Ovary (tissue), 9 donors: ENCODE data around the gene SIGMAR1. TPM values are rescaled to one million over a fixed set of nuclear protein-coding genes. Genes with fewer than 3 reads are reported as not detected.

Experiments used
- DNase-seq, 5 donors: peaks; one replicate each; pipeline ENCODE4 v3.0.0-alpha.2; 2019 to 2020
- H3K27ac ChIP-seq, 2 donors: fragments of 200-600 bp; one replicate each; pipeline versions ENCODE4 v1.5.1 to v1.8.0; 2019 to 2022
- H3K27me3 ChIP-seq: fragments of 200-600 bp; one replicate; pipeline ENCODE4 v1.8.0; 2022
- H3K36me3 ChIP-seq: fragments of 200-600 bp; sonication (generic); one replicate; pipeline ENCODE4 v1.5.1; 2019
- H3K4me1 ChIP-seq: one replicate; pipeline ENCODE4 v1.8.1; 2013; ENCODE audit warnings: mild to moderate bottlenecking, moderate library complexity; ENCODE audit not compliant: insufficient read depth
- H3K4me3 ChIP-seq: fragments of 200-600 bp; sonication (generic); one replicate; pipeline ENCODE4 v1.5.1; 2017
- H3K9me3 ChIP-seq, 2 donors: fragments of 200-600 bp in 1 of 2; sonication (generic) in 1 of 2; one replicate each; pipeline versions ENCODE4 v1.5.1 to v1.8.1; 2013 to 2019; ENCODE audit warnings: mild to moderate bottlenecking in 1 of 2, moderate library complexity in 1 of 2
- EP300 ChIP-seq: sonication (generic); formaldehyde crosslinking; IDR thresholded peaks from one replicate; pipeline ENCODE4 v1.6.1; 2017; ENCODE audit warnings: antibody characterized with exemption
- POLR2A ChIP-seq: fragments of 450-650 bp; IDR thresholded peaks from one replicate; pipeline ENCODE4 v1.6.1; 2017; ENCODE audit warnings: antibody characterized with exemption, mild to moderate bottlenecking, moderate library complexity
- WGBS, 3 donors: extraction: QIAGEN DNeasy Blood & Tissue Kit in 1 of 3; methylation state at CpG; one replicate each; pipeline versions ENCODE4 v1.1.5 to v1.1.7; 2013 to 2017; 5-methylcytosine and 5-hydroxymethylcytosine counted together
- intact Hi-C, 4 donors: fragments of 100-400 bp; cut with DNase I; formaldehyde crosslinking; loops; one replicate each; pipeline versions ENCODE4 v1.11.0 to v1.15.1; 2022 to 2023
- polyA plus RNA-seq, 2 donors: library from polyadenylated mRNA; stranded (reverse); fragments of 200-250 nt in 1 of 2; fragments of 350-450 nt in 1 of 2; fragmentation: Illumina TruSeq in 1 of 2; extraction: RNeasy Lipid Tissue Mini Kit (QIAGEN cat#74804) in 1 of 2; gene quantifications; one replicate each; pipeline ENCODE4 v1.2.3, GENCODE V29; 2013 to 2014
- total RNA-seq, 7 donors: library from RNA; depleted of rRNA in 2 of 7; stranded (reverse); fragments of >200 nt in 2 of 7; fragmentation: NEBNext Ultra II Directional in 3 of 7; extraction: Animal tissue kit (Norgen Biotek cat#: 25700) in 3 of 7; gene quantifications; one replicate each; pipeline versions ENCODE4 v1.1.0 to v1.2.4, GENCODE V29; 2016 to 2023
- TF ChIP-seq, protein P1 (sequence below), 3 donors: fragments of 450-650 bp in 2 of 3; fragments of 200-600 bp in 1 of 3; IDR thresholded peaks; one replicate each; pipeline versions ENCODE4 v1.5.1 to v1.8.0; 2016 to 2022; ENCODE audit warnings: antibody characterized with exemption in 3 of 3, mild to moderate bottlenecking in 1 of 3
- donor health status: DM: no; HTN: no; CAD: no; lungs with moderate emphysema.
- donor health status: DM: no; HTN: no; CAD: no.
- donor health status: Bipolar disorder and iron deficiency.
- donor health status: DM: yes; HTN: yes; CAD: no.
- donor health status: DM: no; HTN: no; CAD: no.
- donor health status: DM: yes; HTN: yes; CAD: no.

SIGMAR1 gene
- total and polyA plus RNA-seq, 9 donors = 47.2 to 92.4 (median 54.3) TPM

DNA sequence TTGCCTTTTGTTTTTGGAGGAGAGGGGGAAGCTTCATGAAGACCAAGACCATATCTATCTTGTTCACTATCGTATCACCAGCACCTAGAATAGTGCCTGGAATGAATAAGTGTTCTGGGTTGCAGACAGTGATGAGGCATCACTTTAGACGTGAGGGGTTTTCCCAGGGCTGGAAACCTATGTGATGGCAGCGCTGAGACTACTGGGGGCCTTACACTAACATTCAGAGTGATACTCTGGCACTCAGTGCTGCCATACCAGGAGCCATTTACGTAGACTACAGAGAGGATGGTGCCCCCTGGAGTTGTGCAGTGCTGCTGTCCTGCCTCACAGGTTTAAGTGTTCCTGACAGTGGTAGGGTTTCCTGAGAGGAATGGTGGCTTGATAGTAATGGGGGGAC lies 46.6 kb upstream of the SIGMAR1 start:
- TF ChIP-seq EP300 (no peak), POLR2A (no peak)
- TF ChIP-seq, protein P1, sequence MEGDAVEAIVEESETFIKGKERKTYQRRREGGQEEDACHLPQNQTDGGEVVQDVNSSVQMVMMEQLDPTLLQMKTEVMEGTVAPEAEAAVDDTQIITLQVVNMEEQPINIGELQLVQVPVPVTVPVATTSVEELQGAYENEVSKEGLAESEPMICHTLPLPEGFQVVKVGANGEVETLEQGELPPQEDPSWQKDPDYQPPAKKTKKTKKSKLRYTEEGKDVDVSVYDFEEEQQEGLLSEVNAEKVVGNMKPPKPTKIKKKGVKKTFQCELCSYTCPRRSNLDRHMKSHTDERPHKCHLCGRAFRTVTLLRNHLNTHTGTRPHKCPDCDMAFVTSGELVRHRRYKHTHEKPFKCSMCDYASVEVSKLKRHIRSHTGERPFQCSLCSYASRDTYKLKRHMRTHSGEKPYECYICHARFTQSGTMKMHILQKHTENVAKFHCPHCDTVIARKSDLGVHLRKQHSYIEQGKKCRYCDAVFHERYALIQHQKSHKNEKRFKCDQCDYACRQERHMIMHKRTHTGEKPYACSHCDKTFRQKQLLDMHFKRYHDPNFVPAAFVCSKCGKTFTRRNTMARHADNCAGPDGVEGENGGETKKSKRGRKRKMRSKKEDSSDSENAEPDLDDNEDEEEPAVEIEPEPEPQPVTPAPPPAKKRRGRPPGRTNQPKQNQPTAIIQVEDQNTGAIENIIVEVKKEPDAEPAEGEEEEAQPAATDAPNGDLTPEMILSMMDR (IDR thresholded peaks at IDR 0.05) = no peak
- Histone ChIP-seq H3K27ac (no peak overlapping the region), H3K27me3 (no peaks in the 10 kb centered on the region), H3K9me3 (no peaks in the 10 kb centered on the region), H3K4me1 (no peaks in the 10 kb centered on the region), H3K4me3 (no peak overlapping the region), H3K36me3 (no peaks in the 10 kb centered on the region)
- no peak for DNase-seq
- 87 to 95% (median 94%) methylated on average over 4 of the region's 4 CpGs for WGBS, 3 donors
- intact Hi-C loops = no loop called here

DNA sequence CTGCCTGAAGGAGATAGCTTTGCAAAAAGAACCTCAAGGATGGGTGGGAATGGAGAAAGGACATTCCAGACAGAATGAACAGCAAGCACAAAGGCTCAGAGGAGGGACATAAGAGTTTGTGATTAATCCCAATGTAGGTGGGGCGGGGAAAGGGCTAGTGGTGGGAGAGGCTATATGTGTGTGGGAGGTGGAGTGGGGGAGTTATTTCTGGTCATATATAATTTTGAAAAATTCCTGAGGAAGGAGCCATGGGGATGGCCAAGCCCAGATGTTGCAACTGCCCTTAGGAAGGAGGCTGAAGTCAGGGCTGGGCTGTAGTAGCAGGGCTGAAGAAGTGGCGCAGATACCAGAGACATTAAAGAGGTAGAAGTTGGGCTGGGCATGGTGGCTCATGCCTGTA lies 38.3 kb upstream of the SIGMAR1 start:
- Histone ChIP-seq H3K9me3 (no peaks in the 10 kb centered on the region), H3K4me1 (no peaks in the 10 kb centered on the region), H3K27me3 (no peaks in the 10 kb centered on the region), H3K27ac (no peak overlapping the region), H3K4me3 (no peak overlapping the region), H3K36me3 (no peaks in the 10 kb centered on the region)
- 89 to 98% (median 98%) methylated on average over 2 of the region's 2 CpGs for WGBS, 3 donors
- DNase-seq = no peak
- TF ChIP-seq EP300 (no peak), POLR2A (no peak)
- TF ChIP-seq, protein P1 (IDR thresholded peaks at IDR 0.05) = no peak
- intact Hi-C loops = no loop called here

DNA sequence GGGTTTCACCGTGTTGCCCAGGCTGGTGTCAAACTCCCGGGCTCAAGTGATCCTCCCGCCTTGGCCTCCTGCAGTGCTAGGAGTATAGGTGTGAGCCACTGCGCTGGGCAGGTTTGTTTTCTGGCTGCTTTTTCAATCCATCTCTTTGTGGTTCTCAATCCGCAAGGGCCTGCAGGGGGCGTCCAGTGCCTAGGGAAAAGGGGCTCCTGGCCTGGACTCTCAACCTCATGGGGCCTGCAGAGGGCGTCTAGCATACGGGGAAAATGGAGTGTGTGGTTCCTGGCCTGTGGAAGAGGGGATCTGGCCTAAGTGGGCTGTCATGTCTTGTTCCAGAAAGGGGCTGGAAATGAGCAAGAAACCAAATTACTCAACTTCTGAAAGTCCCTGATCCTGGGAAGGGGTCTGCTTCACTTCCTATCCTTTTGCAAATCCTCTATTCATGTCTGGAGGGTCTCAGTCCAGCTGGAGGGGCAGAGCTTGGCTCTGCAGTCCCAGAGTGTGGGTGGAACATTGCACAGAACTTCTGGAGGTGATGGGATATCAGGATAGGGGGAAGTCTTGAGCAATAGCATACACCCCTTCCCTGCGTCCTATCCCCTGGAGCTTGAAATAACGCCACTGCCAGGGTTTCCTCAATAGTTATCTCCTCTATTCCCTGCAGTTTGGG lies 37.6 kb upstream of the SIGMAR1 start:
- intact Hi-C loops = no loop called here

DNA sequence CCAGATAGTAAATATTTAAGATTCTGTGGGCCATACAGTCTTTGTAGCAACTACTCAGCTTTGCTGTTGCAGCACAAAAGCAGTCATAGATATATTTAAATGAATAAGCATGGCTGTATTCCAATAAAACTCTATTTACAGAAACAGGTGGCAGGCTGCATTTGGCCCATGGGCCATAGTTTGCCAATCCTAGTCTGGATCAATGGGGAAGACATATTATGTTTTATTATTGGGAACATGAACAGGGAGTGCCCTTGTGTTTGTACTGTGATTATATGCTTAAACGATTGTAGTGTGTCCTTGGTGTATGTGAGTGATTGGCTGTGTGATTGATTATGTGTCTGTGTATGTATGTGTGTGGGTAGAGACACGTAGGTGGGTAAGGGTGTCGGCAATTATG lies 36.9 kb upstream of the SIGMAR1 start:
- intact Hi-C loops = no loop called here
- Histone ChIP-seq H3K9me3 (no peaks in the 10 kb centered on the region), H3K4me3 (no peak overlapping the region), H3K27ac (no peak overlapping the region), H3K4me1 (no peaks in the 10 kb centered on the region), H3K36me3 (no peaks in the 10 kb centered on the region), H3K27me3 (no peaks in the 10 kb centered on the region)
- DNase-seq = no peak
- WGBS, 3 donors = 82 to 84% (median 84%) methylated on average over 3 of the region's 3 CpGs
- TF ChIP-seq POLR2A (no peak), EP300 (no peak)
- TF ChIP-seq, protein P1 (IDR thresholded peaks at IDR 0.05) = no peak

More for the DNA sequence above, 37.6 kb upstream of the SIGMAR1 start:
- TF ChIP-seq, protein P1 (IDR thresholded peaks at IDR 0.05) = peak in 1 of 3 donors; percentile 11
- TF ChIP-seq EP300 = no peak
- no peak for TF ChIP-seq POLR2A
- Histone ChIP-seq H3K4me3 (no peak overlapping the region), H3K36me3 (no peaks in the 10 kb centered on the region), H3K4me1 (no peaks in the 10 kb centered on the region), H3K27ac (no peak overlapping the region), H3K27me3 (no peaks in the 10 kb centered on the region), H3K9me3 (no peaks in the 10 kb centered on the region)
- 48 to 50% (median 50%) methylated on average over 10 of the region's 10 CpGs for WGBS, 3 donors
- peak in 2 of 5 donors; percentile 43 to 59 for DNase-seq
